ENCODE results near the gene GRIK4.

GRIK4 gene

GRCh38 chr11:120727752-120728151 lies 216.2 kb downstream of the GRIK4 start:
- H3K4me3 ChIP-seq (replicated peaks in 1 of 2; ENCODE audit: low read depth in 2 of 2, low read length in 2 of 2): no peak overlapping the region
- TF ChIP-seq CTCF (IDR thresholded peaks at IDR 0.05; ENCODE audit: low read depth, low read length): no peak
- DNase-seq (ENCODE audit: low read depth in 2 of 2): no peak

GRCh38 chr11:120735035-120735434 lies 223.5 kb downstream of the GRIK4 start:
- no peak overlapping the region for H3K4me3 ChIP-seq (replicated peaks in 1 of 2; ENCODE audit: low read depth in 2 of 2, low read length in 2 of 2)
- no peak for TF ChIP-seq CTCF (IDR thresholded peaks at IDR 0.05; ENCODE audit: low read depth, low read length)

GRCh38 chr11:120738516-120739046 lies 227.0 kb downstream of the GRIK4 start:
- DNase-seq (ENCODE audit: low read depth in 2 of 2): no peak
- no peak overlapping the region for H3K4me3 ChIP-seq (replicated peaks in 1 of 2; ENCODE audit: low read depth in 2 of 2, low read length in 2 of 2)
- TF ChIP-seq CTCF (IDR thresholded peaks at IDR 0.05; ENCODE audit: low read depth, low read length): no peak

More at GRCh38 chr11:120735035-120735434, 223.5 kb downstream of the GRIK4 start:
- no peak for DNase-seq (ENCODE audit: low read depth in 2 of 2)

- no peak overlapping the region for H3K4me3 ChIP-seq (replicated peaks in 1 of 2; ENCODE audit: low read depth in 2 of 2, low read length in 2 of 2)
- no peak for TF ChIP-seq CTCF (IDR thresholded peaks at IDR 0.05; ENCODE audit: low read depth, low read length)
- DNase-seq (ENCODE audit: low read depth in 2 of 2): no peak
These were observed 228.2 kb downstream of the GRIK4 start for GRCh38 chr11:120739780-120740179.

- no peak overlapping the region for H3K4me3 ChIP-seq (replicated peaks in 1 of 2; ENCODE audit: low read depth in 2 of 2, low read length in 2 of 2)
- TF ChIP-seq CTCF (IDR thresholded peaks at IDR 0.05; ENCODE audit: low read depth, low read length): no peak
- no peak for DNase-seq (ENCODE audit: low read depth in 2 of 2)
These were observed 228.8 kb downstream of the GRIK4 start for GRCh38 chr11:120740380-120740779.

GRCh38 chr11:120744016-120744994 lies 232.8 kb downstream of the GRIK4 start:
- no peak for DNase-seq (ENCODE audit: low read depth in 2 of 2)
- no peak for TF ChIP-seq CTCF (IDR thresholded peaks at IDR 0.05; ENCODE audit: low read depth, low read length)

More at GRCh38 chr11:120744016-120744994, 232.8 kb downstream of the GRIK4 start:
- H3K4me3 ChIP-seq (replicated peaks in 1 of 2; ENCODE audit: low read depth in 2 of 2, low read length in 2 of 2): no peak overlapping the region

All from cardiac fibroblast (primary cell).